Measurements from ENCODE around the gene CNGA1.
"Not testable (repeated sequence)": the region's sequence is repeated elsewhere in the genome, so short reads cannot be mapped to it uniquely, and the experiment has no call there.

- not testable (repeated sequence) for TF ChIP-seq CTCF (IDR thresholded peaks at IDR 0.05); ZFX (IDR thresholded peaks at IDR 0.05; ENCODE audit: borderline replicate concordance)
Observed at GRCh38 chr4:48010906-48011305, 5.6 kb downstream of the CNGA1 start.
